Activated CD4-positive, alpha-beta memory T cell treated with anti-CD3 and anti-CD28 coated beads for 36 hours (primary cell): ENCODE results near the gene CARD6. TPM values are rescaled to one million over a fixed set of nuclear protein-coding genes. Genes with fewer than 3 reads are reported as not detected.
"Not testable (repeated sequence)": the region's sequence is repeated elsewhere in the genome, so short reads cannot be mapped to it uniquely, and the experiment has no call there.

Experiments
- CTCF ChIA-PET: fragments of 350-600 bp; sonication (Branson Sonifier 250); formaldehyde crosslinking; loops from one replicate; lab custom pipeline; 2021; ENCODE audit warnings: antibody characterized with exemption, inconsistent platforms; lab: Charles Lee
- POLR2A ChIA-PET: fragments of 350-600 bp; sonication (Branson Sonifier 250); formaldehyde crosslinking; loops from one replicate; lab custom pipeline; 2021; ENCODE audit warnings: antibody characterized with exemption; lab: Charles Lee
- DNase-seq: peaks from one replicate; pipeline ENCODE4 v3.0.0-alpha.2; 2020
- H3K27ac Mint-ChIP-seq: one replicate; pipeline ENCODE4 v1.8.0; 2021; ENCODE audit warnings: mixed read lengths
- H3K27me3 Mint-ChIP-seq: one replicate; pipeline ENCODE4 v1.8.0; 2021; ENCODE audit warnings: mixed read lengths
- H3K36me3 Mint-ChIP-seq: one replicate; pipeline ENCODE4 v1.8.0; 2021; ENCODE audit warnings: mixed read lengths
- H3K4me1 Mint-ChIP-seq: one replicate; pipeline ENCODE4 v1.8.0; 2021; ENCODE audit warnings: low read depth, mixed read lengths
- H3K4me3 Mint-ChIP-seq: one replicate; pipeline ENCODE4 v1.8.0; 2021; ENCODE audit warnings: mild to moderate bottlenecking, mixed read lengths
- H3K9me3 Mint-ChIP-seq: one replicate; pipeline ENCODE4 v1.8.0; 2021; ENCODE audit warnings: mixed read lengths
- intact Hi-C: fragments of 100-400 bp; cut with micrococcal nuclease; formaldehyde crosslinking; loops from one replicate; pipeline ENCODE4 v1.15.1; 2023
- total RNA-seq, 2 experiments: library from RNA; stranded (reverse); gene quantifications; one replicate each; pipeline ENCODE4 v1.2.3, GENCODE V29; 2021

CARD6 gene
- 1 to 10 TPM; 1.4 to 1.7 TPM for total RNA-seq

GRCh38 chr5:40841068-40841805 lies at the start of gene CARD6:
Gene CARD6, plus strand, starts transcription at chr5:40841367. Its CDS starts 16 bp downstream, at chr5:40841383.
- intact Hi-C loops = loop anchor here (5.0 kb wide), 1 partner anchor 36 kb away; no protein-coding TSS in a partner anchor
- peak within 1 kb of the TSS; percentile 80 for H3K4me3 Mint-ChIP-seq
- peak within 1 kb of the TSS; percentile 71 for H3K27ac Mint-ChIP-seq
- H3K36me3 Mint-ChIP-seq = no peaks in the 10 kb centered on the region
- ChIA-PET POLR2A (interaction anchor here (0.8 to 0.9 kb wide), 2 partner anchors 8 to 26 kb away, joined by 3 read pairs; no protein-coding TSS in a partner anchor), CTCF (interaction anchor here (1.2 to 1.4 kb wide), 2 partner anchors 9 to 38 kb away, joined by 3 read pairs; no protein-coding TSS in a partner anchor)
- DNase-seq = no peak
- H3K4me1 Mint-ChIP-seq = peaks cover 21% of the 10 kb centered on the region
- H3K9me3 Mint-ChIP-seq = no peaks in the 10 kb centered on the region
- H3K27me3 Mint-ChIP-seq = no peaks in the 10 kb centered on the region

- intact Hi-C loops = no loop called here
- Mint-ChIP-seq H3K27me3 (no peaks in the 10 kb centered on the region), H3K9me3 (peaks cover 7% of the 10 kb centered on the region), H3K4me1 (peaks cover 60% of the 10 kb centered on the region), H3K27ac (no peak overlapping the region), H3K36me3 (peaks cover 19% of the 10 kb centered on the region), H3K4me3 (no peak overlapping the region)
- POLR2A ChIA-PET = interaction anchor here (1.0 kb wide), 1 partner anchor 31 kb away, joined by 3 read pairs; no protein-coding TSS in a partner anchor
- CTCF ChIA-PET = no interaction called here
- DNase-seq = no peak
These were observed 49.4 kb upstream of the CARD6 start for GRCh38 chr5:40791715-40792139.

GRCh38 chr5:40792691-40793090 lies 48.5 kb upstream of the CARD6 start:
- POLR2A ChIA-PET = not testable (repeated sequence)
- H3K36me3 Mint-ChIP-seq = peaks cover 21% of the 10 kb centered on the region

GRCh38 chr5:40794340-40794739 lies 46.8 kb upstream of the CARD6 start:
- H3K27me3 Mint-ChIP-seq, POLR2A ChIA-PET, H3K9me3 Mint-ChIP-seq, DNase-seq, intact Hi-C loops, CTCF ChIA-PET, H3K27ac Mint-ChIP-seq, H3K4me3 Mint-ChIP-seq: not testable (repeated sequence)
- peaks cover 61% of the 10 kb centered on the region for H3K4me1 Mint-ChIP-seq
- H3K36me3 Mint-ChIP-seq = peaks cover 15% of the 10 kb centered on the region

More at GRCh38 chr5:40792691-40793090, 48.5 kb upstream of the CARD6 start:
- H3K9me3 Mint-ChIP-seq, intact Hi-C loops, H3K4me3 Mint-ChIP-seq, H3K27me3 Mint-ChIP-seq, H3K27ac Mint-ChIP-seq, CTCF ChIA-PET, DNase-seq: not testable (repeated sequence)
- H3K4me1 Mint-ChIP-seq = peaks cover 66% of the 10 kb centered on the region

GRCh38 chr5:40794877-40795276 lies 46.3 kb upstream of the CARD6 start:
- CTCF ChIA-PET, DNase-seq, intact Hi-C loops, POLR2A ChIA-PET, H3K27me3 Mint-ChIP-seq, H3K27ac Mint-ChIP-seq, H3K4me3 Mint-ChIP-seq, H3K9me3 Mint-ChIP-seq: not testable (repeated sequence)
- H3K36me3 Mint-ChIP-seq = peaks cover 15% of the 10 kb centered on the region
- H3K4me1 Mint-ChIP-seq = peaks cover 57% of the 10 kb centered on the region

GRCh38 chr5:40796487-40796889 lies 44.7 kb upstream of the CARD6 start:
- intact Hi-C loops = no loop called here
- ChIA-PET POLR2A (no interaction called here), CTCF (no interaction called here)
- Mint-ChIP-seq H3K27ac (peak overlapping the region; percentile 60), H3K36me3 (peaks cover 15% of the 10 kb centered on the region), H3K27me3 (peaks cover 1% of the 10 kb centered on the region), H3K4me3 (peak overlapping the region; percentile 87), H3K9me3 (no peaks in the 10 kb centered on the region), H3K4me1 (peaks cover 47% of the 10 kb centered on the region)
- DNase-seq = no peak

- Mint-ChIP-seq H3K27me3 (peaks cover 1% of the 10 kb centered on the region), H3K9me3 (no peaks in the 10 kb centered on the region), H3K4me1 (peaks cover 45% of the 10 kb centered on the region), H3K36me3 (peaks cover 15% of the 10 kb centered on the region), H3K27ac (peak overlapping the region; percentile 83), H3K4me3 (peak overlapping the region; percentile 87)
- POLR2A ChIA-PET = interaction anchor here (0.6 to 2.3 kb wide), 7 partner anchors 16 to 115 kb away, joined by 3 to 12 read pairs (median 6); partner anchors contain the start of gene RPL37
- CTCF ChIA-PET = interaction anchor here (0.7 to 1.5 kb wide), 4 partner anchors 10 to 977 kb away, joined by 3 to 8 read pairs (median 4); no protein-coding TSS in a partner anchor
- intact Hi-C loops = loop anchor here (1.0 kb wide), 3 partner anchors 16 to 42 kb away; partner anchors contain the start of genes RPL37 and TTC33
- peak; percentile 86 for DNase-seq
These were observed 43.7 kb upstream of the CARD6 start for GRCh38 chr5:40797273-40798011.

GRCh38 chr5:40798012-40798800 lies 43.0 kb upstream of the CARD6 start, which contains the start of gene PRKAA1:
Gene PRKAA1, minus strand, starts transcription at chr5:40798374. Its CDS starts 185 bp downstream, at chr5:40798189.
- DNase-seq = peak; percentile 90
- Mint-ChIP-seq H3K4me1 (peaks cover 43% of the 10 kb centered on the region), H3K4me3 (peak within 1 kb of the TSS; percentile 87), H3K36me3 (peaks cover 15% of the 10 kb centered on the region), H3K27me3 (peaks cover 1% of the 10 kb centered on the region), H3K27ac (peak within 1 kb of the TSS; percentile 89), H3K9me3 (no peaks in the 10 kb centered on the region)
- CTCF ChIA-PET = interaction anchor here (0.7 to 1.5 kb wide), 4 partner anchors 9 to 976 kb away, joined by 3 to 8 read pairs (median 4); no protein-coding TSS in a partner anchor
- intact Hi-C loops = loop anchor here (1.0 kb wide), 3 partner anchors 15 to 43 kb away; partner anchors contain the start of genes RPL37 and TTC33
- POLR2A ChIA-PET = interaction anchor here (0.7 to 2.3 kb wide), 7 partner anchors 15 to 113 kb away, joined by 3 to 12 read pairs (median 6); partner anchors contain the start of gene RPL37

- H3K4me3 Mint-ChIP-seq = peak overlapping the region; percentile 81
- no peak for DNase-seq
- intact Hi-C loops = loop anchor here (1.0 kb wide), 3 partner anchors 14 to 44 kb away; partner anchors contain the start of genes RPL37 and TTC33
- peaks cover 1% of the 10 kb centered on the region for H3K27me3 Mint-ChIP-seq
- ChIA-PET CTCF (interaction anchor here (1.0 to 1.5 kb wide), 3 partner anchors 9 to 44 kb away, joined by 3 to 8 read pairs (median 5); no protein-coding TSS in a partner anchor), POLR2A (interaction anchor here (0.7 to 2.3 kb wide), 6 partner anchors 15 to 113 kb away, joined by 3 to 12 read pairs (median 7); partner anchors contain the start of gene RPL37)
- H3K27ac Mint-ChIP-seq = peak overlapping the region; percentile 89
- no peaks in the 10 kb centered on the region for H3K9me3 Mint-ChIP-seq
- peaks cover 38% of the 10 kb centered on the region for H3K4me1 Mint-ChIP-seq
- peaks cover 15% of the 10 kb centered on the region for H3K36me3 Mint-ChIP-seq
These were observed 42.4 kb upstream of the CARD6 start for GRCh38 chr5:40798801-40799210.

- intact Hi-C loops = no loop called here
- ChIA-PET CTCF (interaction anchor here (1.0 to 1.5 kb wide), 2 partner anchors 8 to 14 kb away, joined by 5 to 8 read pairs; no protein-coding TSS in a partner anchor), POLR2A (interaction anchor here (2.3 kb wide), 1 partner anchor 14 kb away, joined by 12 read pairs; no protein-coding TSS in a partner anchor)
- no peak for DNase-seq
- H3K27ac Mint-ChIP-seq = no peak overlapping the region
- H3K4me1 Mint-ChIP-seq = peaks cover 34% of the 10 kb centered on the region
- H3K27me3 Mint-ChIP-seq = peaks cover 1% of the 10 kb centered on the region
- H3K36me3 Mint-ChIP-seq = peaks cover 15% of the 10 kb centered on the region
- no peak overlapping the region for H3K4me3 Mint-ChIP-seq
- H3K9me3 Mint-ChIP-seq = no peaks in the 10 kb centered on the region
These were observed 41.9 kb upstream of the CARD6 start for GRCh38 chr5:40799258-40799657.
